ENCODE data around the gene WDR90.
"Not testable (repeated sequence)": the region's sequence is repeated elsewhere in the genome, so short reads cannot be mapped to it uniquely, and the experiment has no call there.

The WDR90 gene

GRCh38 chr16:710500-711075, 61.4 kb downstream of the WDR90 start:
- DNase-seq: no peak

GRCh38 chr16:711084-711483, 61.9 kb downstream of the WDR90 start:
- no peak for DNase-seq

- peak; percentile 50 for DNase-seq
Measured at GRCh38 chr16:711548-712320, 62.6 kb downstream of the WDR90 start.

DNA sequence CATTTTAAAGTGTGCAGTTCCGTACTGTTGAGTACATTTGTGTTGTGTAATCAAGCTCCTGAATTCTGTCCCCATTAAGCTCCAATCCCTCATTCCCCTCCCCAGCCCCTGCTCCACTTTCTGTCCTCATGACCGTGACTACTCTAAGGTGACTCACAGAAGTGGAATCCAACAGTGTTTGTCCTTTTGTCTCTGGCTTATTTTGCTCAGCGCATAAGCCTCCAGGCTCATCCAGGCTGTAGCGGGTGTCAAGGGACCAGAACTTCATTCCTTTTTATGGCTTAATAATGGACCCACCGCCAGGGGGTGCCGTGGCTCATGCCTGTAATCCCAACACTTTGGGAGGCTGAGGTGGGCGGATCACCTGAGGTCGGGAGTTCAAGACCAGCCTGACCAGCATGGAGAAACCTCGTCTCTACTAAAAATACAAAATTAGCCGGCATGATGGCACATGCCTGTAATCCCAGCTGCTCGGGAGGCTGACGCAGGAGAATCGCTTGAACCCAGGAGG, 63.6 kb downstream of the WDR90 start:
- not testable (repeated sequence) for DNase-seq

- DNase-seq: no peak
Measured at GRCh38 chr16:714079-714478, 64.9 kb downstream of the WDR90 start.

DNA sequence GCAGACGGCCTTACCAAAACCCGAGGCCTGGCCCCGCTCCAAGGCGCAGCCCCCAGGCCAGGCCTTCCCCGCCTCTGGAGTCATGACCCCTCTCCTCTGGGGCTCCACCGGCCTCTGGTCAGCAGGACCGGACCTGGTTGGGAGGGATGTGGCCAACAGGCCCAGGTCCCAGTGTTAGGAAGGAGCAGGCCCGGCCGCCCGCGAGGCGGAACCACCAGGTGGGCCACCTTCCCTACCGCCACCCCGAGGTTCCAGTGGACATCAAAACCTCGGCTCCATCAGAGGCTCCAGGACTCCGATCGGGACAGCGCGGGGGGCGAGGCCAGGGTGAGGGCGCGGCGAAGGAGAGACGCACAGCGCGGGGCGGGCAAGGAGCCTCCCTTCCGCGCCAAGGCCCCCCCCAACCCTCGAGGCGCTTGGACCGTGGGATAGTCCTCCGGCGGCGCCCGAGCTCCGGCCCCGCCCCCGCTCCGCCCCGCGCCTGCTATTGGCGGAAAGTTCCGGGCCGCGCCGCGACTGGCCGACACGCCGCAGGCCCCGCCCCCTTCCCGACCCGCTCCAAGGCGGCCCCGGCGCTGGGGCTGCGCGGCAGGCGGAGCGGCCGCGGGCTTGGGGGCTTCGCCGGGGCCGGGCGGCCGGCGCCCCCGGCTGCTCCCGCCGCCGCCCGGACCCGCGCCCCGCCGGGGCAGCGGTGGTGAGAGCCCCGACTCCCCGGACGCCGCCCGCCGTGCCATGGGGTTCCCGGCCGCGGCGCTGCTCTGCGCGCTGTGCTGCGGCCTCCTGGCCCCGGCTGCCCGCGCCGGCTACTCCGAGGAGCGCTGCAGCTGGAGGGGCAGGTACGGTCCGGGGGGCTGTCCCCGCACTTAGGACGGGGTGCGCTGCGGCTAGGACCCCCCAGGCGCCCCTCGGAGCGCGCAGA, 65.7 kb downstream of the WDR90 start, which contains the start of gene METRN:
Gene METRN, plus strand, starts transcription at position 561 of the 919 bp plus-strand sequence. Its CDS starts 172 bp downstream, at position 733.
- DNase-seq: no peak

DNA sequence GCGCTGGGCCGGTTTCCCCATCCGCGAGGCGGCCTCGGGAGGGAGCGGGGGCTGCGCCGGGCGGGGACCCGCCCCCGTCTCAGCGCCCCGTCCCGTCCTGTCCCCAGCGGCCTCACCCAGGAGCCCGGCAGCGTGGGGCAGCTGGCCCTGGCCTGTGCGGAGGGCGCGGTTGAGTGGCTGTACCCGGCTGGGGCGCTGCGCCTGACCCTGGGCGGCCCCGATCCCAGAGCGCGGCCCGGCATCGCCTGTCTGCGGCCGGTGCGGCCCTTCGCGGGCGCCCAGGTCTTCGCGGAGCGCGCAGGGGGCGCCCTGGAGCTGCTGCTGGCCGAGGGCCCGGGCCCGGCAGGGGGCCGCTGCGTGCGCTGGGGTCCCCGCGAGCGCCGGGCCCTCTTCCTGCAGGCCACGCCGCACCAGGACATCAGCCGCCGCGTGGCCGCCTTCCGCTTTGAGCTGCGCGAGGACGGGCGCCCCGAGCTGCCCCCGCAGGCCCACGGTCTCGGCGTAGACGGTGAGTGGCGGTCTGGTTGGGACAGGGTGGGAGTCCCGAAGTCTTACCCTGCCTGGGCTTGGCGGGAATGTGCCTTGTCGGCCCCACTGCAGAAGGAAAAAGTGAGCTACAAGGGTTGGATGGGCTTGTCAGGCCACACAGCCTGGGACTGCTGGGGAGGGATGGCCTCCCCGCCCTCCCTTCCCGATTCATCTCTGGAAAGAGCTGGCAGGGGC, 66.5 kb downstream of the WDR90 start:
- no peak for DNase-seq

- DNase-seq: no peak
Measured at GRCh38 chr16:716200-716568, 67.0 kb downstream of the WDR90 start.

GRCh38 chr16:716768-717325, 67.7 kb downstream of the WDR90 start:
- no peak for DNase-seq
